ENCODE measurements around the gene LARGE2. TPM values are rescaled to one million over a fixed set of nuclear protein-coding genes. Genes with fewer than 3 reads are reported as not detected.

Gene LARGE2
- total and polyA plus RNA-seq, 9 of the 15 experiments (the other 6 are each of a cell fraction or from before 2014, with no cell fraction given), result 0.56 to 14.1 (median 6.6) TPM

GRCh38 chr11:45967506-45967905 is 45.0 kb downstream of the LARGE2 start (continued):
- TF ChIP-seq DIDO1 (tag; IDR thresholded peaks at IDR 0.05; ENCODE audit: low read depth) (no peak), ZNF589 (CRISPR knock-in tag; IDR thresholded peaks at IDR 0.05; ENCODE audit: low read depth) (no peak), RBM15 (IDR thresholded peaks at IDR 0.05; ENCODE audit: insufficient read depth, low read length) (no peak), GTF2E2 (tag; IDR thresholded peaks at IDR 0.05) (no peak)

- intact Hi-C loops (cut with micrococcal nuclease), result no loop called here
- H3K27ac ChIP-seq (ENCODE audit: extremely low read depth, low read depth, low read length), result no peak overlapping the region
- ChIA-PET CTCF (ENCODE audit: low intra/inter-chr PET ratio) (interaction anchor here (0.6 kb wide), 1 partner anchor 97 kb away, joined by 4 read pairs; no protein-coding TSS in a partner anchor), POLR2A (no interaction called here)
- H3K9ac ChIP-seq (ENCODE audit: insufficient read depth in 1 of 2, low read depth in 2 of 2, low read length in 2 of 2), result no peak overlapping the region
- in situ Hi-C loops (cut with MboI), result no loop called here
- peaks cover 44% of the 10 kb centered on the region; the same call in 2 of the 3 replicates for H3K36me3 ChIP-seq (ENCODE audit: control insufficient read depth, insufficient read depth, low read length)
- no peak overlapping the region for H3K4me2 ChIP-seq (ENCODE audit: insufficient read depth, low read length)
- no CpG with 5 or more reads among the region's 2 CpGs for WGBS (ENCODE audit: insufficient coverage, low coverage, missing lambda C conversion rate)
- FAIRE-seq, result no peak
- no peak overlapping the region for H2AFZ ChIP-seq (ENCODE audit: low read depth, low read length)
- no peaks in the 10 kb centered on the region for H3K79me2 ChIP-seq (ENCODE audit: control insufficient read depth, insufficient read depth, low read length)
- no peak overlapping the region for H3K4me3 ChIP-seq
- no peak for DNase-seq (ENCODE audit: extremely low read depth in 1 of 4, low spot score in 3 of 4)
- H3K9me3 ChIP-seq (replicated peaks; ENCODE audit: control insufficient read depth, insufficient read depth, low read depth, low read length), result no peaks in the 10 kb centered on the region
- H3K4me1 ChIP-seq (replicated peaks in 1 of 2; ENCODE audit: control insufficient read depth in 2 of 2, insufficient read depth in 2 of 2, low read length in 2 of 2), result peaks cover 3 to 6% of the 10 kb centered on the region in 2 experiments; a peak in 3 of 5 replicates
- no peak for ATAC-seq
- H4K20me1 ChIP-seq (replicated peaks; ENCODE audit: control insufficient read depth, insufficient read depth, low read length), result no peaks in the 10 kb centered on the region
- BruUV-seq (replicated peaks), result no TSS peak
- no peak for TF ChIP-seq SMAD2 (IDR thresholded peaks at IDR 0.05; ENCODE audit: low read depth, low read length)
- no peak for TF ChIP-seq CHD1 (IDR thresholded peaks at IDR 0.05; ENCODE audit: low read length)
- TF ChIP-seq PCBP1 (IDR thresholded peaks at IDR 0.05; ENCODE audit: low read depth, low read length, poor library complexity, severe bottlenecking), result no peak
- TF ChIP-seq ZNF561 (CRISPR knock-in tag; conservative IDR thresholded peaks at IDR 0.05), result no peak
- no peak for TF ChIP-seq TSHZ1 (CRISPR knock-in tag; IDR thresholded peaks at IDR 0.05)
- no peak for TF ChIP-seq RBBP5 (IDR thresholded peaks at IDR 0.05; ENCODE audit: borderline replicate concordance, insufficient read depth, low read length, poor library complexity, severe bottlenecking)
- H3K9me1 ChIP-seq (ENCODE audit: control insufficient read depth, insufficient read depth, low read length), result no peaks in the 10 kb centered on the region
- no peaks in the 10 kb centered on the region for H3K27me3 ChIP-seq (ENCODE audit: control insufficient read depth in 2 of 2, insufficient read depth in 2 of 2, low read length in 2 of 2)
Observed at GRCh38 chr11:45968901-45969300, 46.4 kb downstream of the LARGE2 start.

Data from K562 (cell line).